Measurements from ENCODE around the gene LRRC4C. TPM values are rescaled to one million over a fixed set of nuclear protein-coding genes. Genes with fewer than 3 reads are reported as not detected.

LRRC4C gene
- total RNA-seq, 4 donors from 2014 or later = 0.38 to 3.5 (median 0.95) TPM; not detected in 1

DNA sequence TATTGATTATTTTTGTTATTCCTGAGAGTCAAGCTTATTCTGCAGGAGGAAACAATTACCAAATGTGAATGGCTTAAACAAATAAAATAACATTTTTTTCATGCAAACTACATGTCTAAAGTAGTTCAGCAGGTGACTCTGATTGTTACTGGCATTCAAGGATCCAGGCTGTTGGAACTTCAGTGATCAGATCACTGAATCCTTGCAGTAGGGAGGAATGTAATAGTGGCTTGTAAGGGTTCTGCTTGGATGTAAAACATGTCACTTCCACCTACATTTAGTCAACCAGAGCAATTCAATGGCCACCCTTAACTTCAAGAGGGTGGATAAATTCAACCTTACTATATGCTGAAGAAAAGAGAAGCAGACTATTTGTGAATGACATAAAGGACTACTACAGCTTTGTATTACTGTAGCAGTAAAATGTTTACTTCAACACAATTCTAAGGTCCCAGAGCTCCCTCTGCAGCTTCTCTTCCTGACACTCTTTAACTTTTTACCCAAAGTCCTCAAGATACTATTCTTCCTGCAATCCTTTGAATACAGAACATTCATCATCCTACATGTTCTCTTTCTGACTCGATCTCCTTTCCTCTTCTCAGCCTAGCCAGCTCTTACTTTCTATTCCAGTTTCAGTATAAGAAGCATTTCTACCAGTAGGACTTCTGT lies 284.0 kb downstream of the LRRC4C start:
- TF ChIP-seq, protein P1, sequence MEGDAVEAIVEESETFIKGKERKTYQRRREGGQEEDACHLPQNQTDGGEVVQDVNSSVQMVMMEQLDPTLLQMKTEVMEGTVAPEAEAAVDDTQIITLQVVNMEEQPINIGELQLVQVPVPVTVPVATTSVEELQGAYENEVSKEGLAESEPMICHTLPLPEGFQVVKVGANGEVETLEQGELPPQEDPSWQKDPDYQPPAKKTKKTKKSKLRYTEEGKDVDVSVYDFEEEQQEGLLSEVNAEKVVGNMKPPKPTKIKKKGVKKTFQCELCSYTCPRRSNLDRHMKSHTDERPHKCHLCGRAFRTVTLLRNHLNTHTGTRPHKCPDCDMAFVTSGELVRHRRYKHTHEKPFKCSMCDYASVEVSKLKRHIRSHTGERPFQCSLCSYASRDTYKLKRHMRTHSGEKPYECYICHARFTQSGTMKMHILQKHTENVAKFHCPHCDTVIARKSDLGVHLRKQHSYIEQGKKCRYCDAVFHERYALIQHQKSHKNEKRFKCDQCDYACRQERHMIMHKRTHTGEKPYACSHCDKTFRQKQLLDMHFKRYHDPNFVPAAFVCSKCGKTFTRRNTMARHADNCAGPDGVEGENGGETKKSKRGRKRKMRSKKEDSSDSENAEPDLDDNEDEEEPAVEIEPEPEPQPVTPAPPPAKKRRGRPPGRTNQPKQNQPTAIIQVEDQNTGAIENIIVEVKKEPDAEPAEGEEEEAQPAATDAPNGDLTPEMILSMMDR (IDR thresholded peaks at IDR 0.05) = no peak
- DNase-seq (ENCODE audit: low spot score) = no peak
- ATAC-seq (ENCODE audit: low FRiP score) = no peak

GRCh38 chr11:41146326-41146725 lies 313.1 kb downstream of the LRRC4C start:
- ATAC-seq (ENCODE audit: low FRiP score) (no peak), DNase-seq (ENCODE audit: low spot score) (no peak)
- TF ChIP-seq, protein P1 (IDR thresholded peaks at IDR 0.05) = no peak

GRCh38 chr11:41145420-41145819 lies 314.0 kb downstream of the LRRC4C start:
- DNase-seq (ENCODE audit: low spot score) = no peak
- ATAC-seq (ENCODE audit: low FRiP score) = no peak
- TF ChIP-seq, protein P1 (IDR thresholded peaks at IDR 0.05) = no peak

DNA sequence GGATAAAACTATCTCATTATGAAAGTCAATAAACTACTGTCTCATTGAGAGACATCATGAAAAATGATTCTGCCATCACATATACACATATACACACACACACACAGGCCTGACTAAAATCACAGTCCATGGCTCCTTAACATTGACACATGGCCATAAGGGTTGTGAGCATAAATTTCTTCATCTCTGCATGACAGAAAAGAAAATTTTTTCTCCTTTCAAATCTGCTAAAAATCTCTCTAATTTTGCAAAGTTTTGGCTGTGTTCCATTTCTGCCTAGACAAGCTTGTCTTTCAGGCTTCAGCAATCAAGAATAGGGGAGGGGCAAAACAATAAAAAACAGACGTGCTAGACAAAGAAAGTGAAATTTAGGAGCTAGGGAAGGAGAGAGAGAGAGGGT lies 324.5 kb downstream of the LRRC4C start:
- DNase-seq (ENCODE audit: low spot score) (no peak), ATAC-seq (ENCODE audit: low FRiP score) (no peak)
- TF ChIP-seq, protein P1 (IDR thresholded peaks at IDR 0.05) = no peak

DNA sequence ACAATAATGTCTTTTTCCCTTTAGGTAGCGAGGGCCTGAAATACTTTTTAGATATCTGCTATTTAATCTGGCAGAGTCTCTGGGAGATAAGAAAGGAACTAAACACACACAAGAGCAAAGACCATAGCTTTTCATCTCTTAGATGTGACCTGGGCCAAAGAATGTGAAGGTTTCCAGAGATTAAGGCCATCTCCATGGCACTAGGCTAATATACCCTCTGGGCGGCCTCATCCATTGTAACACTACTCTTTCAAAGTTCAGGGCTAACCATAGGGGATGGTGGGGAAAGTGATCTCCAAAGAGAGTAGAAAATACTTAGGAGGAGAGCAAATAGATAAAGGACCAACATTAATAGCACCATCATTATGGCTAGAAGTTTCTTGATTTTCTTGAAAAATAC lies 326.4 kb downstream of the LRRC4C start:
- DNase-seq (ENCODE audit: low spot score) (no peak), ATAC-seq (ENCODE audit: low FRiP score) (no peak)
- TF ChIP-seq, protein P1 (IDR thresholded peaks at IDR 0.05) = no peak

DNA sequence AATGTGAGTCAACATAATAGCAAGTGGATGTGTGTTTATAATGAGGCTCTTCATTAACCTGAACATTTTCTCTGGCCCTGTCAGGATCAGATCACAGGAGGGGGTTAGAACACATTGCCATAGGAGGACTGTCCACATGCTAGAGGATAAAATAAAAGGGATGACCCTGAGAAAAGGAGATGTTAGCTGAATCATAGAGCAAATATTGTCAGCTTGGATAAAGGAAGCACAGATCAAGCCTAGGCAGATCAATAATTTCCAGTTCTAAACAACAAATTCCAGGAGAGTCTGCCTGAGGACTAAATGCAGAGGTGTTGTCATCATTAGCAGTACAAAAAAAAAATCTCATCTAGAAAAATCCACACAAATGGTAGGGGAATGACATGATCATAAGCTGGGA lies 337.9 kb downstream of the LRRC4C start:
- TF ChIP-seq, protein P1 (IDR thresholded peaks at IDR 0.05) = no peak
- no peak for DNase-seq (ENCODE audit: low spot score)
- ATAC-seq (ENCODE audit: low FRiP score) = no peak

- no peak for DNase-seq (ENCODE audit: low spot score)
- TF ChIP-seq, protein P1 (IDR thresholded peaks at IDR 0.05) = no peak
- no peak for ATAC-seq (ENCODE audit: low FRiP score)
Measured at GRCh38 chr11:41119484-41119883, 340.0 kb downstream of the LRRC4C start.

Measured in omental fat pad (tissue), 4 donors.